Lung (tissue), 12 donors: ENCODE measurements around the gene NOS1AP. TPM values are rescaled to one million over a fixed set of nuclear protein-coding genes. Genes with fewer than 3 reads are reported as not detected.

Experiments used
- ATAC-seq: fragments of 200-7000 bp; cut with Tn5 transposase; one replicate; pipeline ENCODE4 v1.9.1; 2020; ENCODE audit warnings: moderate number of reproducible peaks; ENCODE audit not compliant: insufficient read depth, low FRiP score
- DNase-seq, 3 donors: peaks; one replicate each; pipeline ENCODE4 v3.0.0-alpha.2; 2013 to 2017
- H3K27ac ChIP-seq, 2 donors: one replicate each; pipeline ENCODE4 v1.5.1; 2013; ENCODE audit warnings: mild to moderate bottlenecking in 2 of 2, moderate library complexity in 2 of 2, control low read depth in 1 of 2, inconsistent platforms in 1 of 2, low read depth in 1 of 2, low read length in 1 of 2
- H3K27me3 ChIP-seq, 3 donors: one replicate each; pipeline ENCODE4 v1.5.1; 2013; ENCODE audit warnings: low read length in 2 of 3; ENCODE audit not compliant: control insufficient read depth in 3 of 3, insufficient read depth in 3 of 3
- H3K36me3 ChIP-seq, 4 donors: one replicate each; pipeline ENCODE4 v1.5.1; 2013; ENCODE audit warnings: low read length in 4 of 4, mild to moderate bottlenecking in 1 of 4, moderate library complexity in 1 of 4; ENCODE audit not compliant: control insufficient read depth in 4 of 4, insufficient read depth in 4 of 4
- H3K4me1 ChIP-seq, 5 donors: one replicate each; pipeline ENCODE4 v1.5.1; 2013; ENCODE audit warnings: low read length in 5 of 5, mild to moderate bottlenecking in 2 of 5, moderate library complexity in 1 of 5; ENCODE audit not compliant: control insufficient read depth in 5 of 5, insufficient read depth in 5 of 5
- H3K4me3 ChIP-seq: one replicate; pipeline ENCODE4 v1.5.1; 2013; ENCODE audit warnings: mild to moderate bottlenecking, control low read depth, moderate library complexity
- H3K9ac ChIP-seq, 2 donors: one replicate each; pipeline ENCODE4 v1.5.1; 2013; ENCODE audit warnings: low read length in 2 of 2, control low read depth in 1 of 2; ENCODE audit not compliant: insufficient read depth in 1 of 2
- H3K9me3 ChIP-seq, 4 donors: one replicate each; pipeline ENCODE4 v1.5.1; 2013; ENCODE audit warnings: low read length in 3 of 4, mild to moderate bottlenecking in 1 of 4, moderate library complexity in 1 of 4; ENCODE audit not compliant: control insufficient read depth in 4 of 4, insufficient read depth in 3 of 4
- CTCF ChIP-seq: IDR thresholded peaks from 2 replicates; pipeline ENCODE4 v1.5.1; 2012; ENCODE audit warnings: mild to moderate bottlenecking; ENCODE audit errors: control extremely low read depth, extremely low read depth
- WGBS, 2 donors: extraction: QIAGEN DNeasy Blood & Tissue Kit; methylation state at CpG; one replicate each; pipeline ENCODE4 v1.1.7; 2013; 5-methylcytosine and 5-hydroxymethylcytosine counted together
- polyA plus RNA-seq, 2 donors: library from polyadenylated mRNA; stranded (reverse); fragments of 200-250 nt; gene quantifications; one replicate each; pipeline ENCODE4 v1.2.1, GENCODE V29; 2013
- total RNA-seq, 2 donors: library from RNA; depleted of rRNA in 1 of 2; stranded (reverse); fragments of >200 nt in 1 of 2; gene quantifications; one replicate each; pipeline ENCODE4 v1.2.1, GENCODE V29; 2014 to 2021
- donor health status: control.
- donor health status: control.
- donor health status: Bipolar disorder and iron deficiency.
- donor health status: healthy.
- donor health status: DM: yes; HTN: yes; CAD: no.

NOS1AP gene
- total and polyA plus RNA-seq, 4 donors, result 0.57 to 5.0 (median 1.2) TPM

- 39 to 60% methylated on average over 11 of the region's 11 CpGs for WGBS, 2 donors
- DNase-seq (peak in 1 of 3 donors; percentile 8), ATAC-seq (no peak)
Measured at GRCh38 chr1:162389021-162389818, 319.7 kb downstream of the NOS1AP start.

GRCh38 chr1:162389971-162390370 is 320.5 kb downstream of the NOS1AP start:
- no peak overlapping the region for H3K9ac ChIP-seq
- no peaks in the 10 kb centered on the region for H3K36me3 ChIP-seq
- ATAC-seq (no peak), DNase-seq (peak in 1 of 3 donors; percentile 11)
- WGBS, 2 donors, result 76 to 79% methylated on average over 9 of the region's 9 CpGs
- TF ChIP-seq CTCF, result no peak
- H3K4me1 ChIP-seq, result peaks cover 0 to 3% (median 0%) of the 10 kb centered on the region in 5 donors
- no peak overlapping the region for H3K4me3 ChIP-seq
- H3K9me3 ChIP-seq, result no peaks in the 10 kb centered on the region
- H3K27ac ChIP-seq, result no peak overlapping the region
- no peaks in the 10 kb centered on the region for H3K27me3 ChIP-seq

More at GRCh38 chr1:162389021-162389818, 319.7 kb downstream of the NOS1AP start:
- Histone ChIP-seq H3K27ac (no peak overlapping the region), H3K4me3 (no peak overlapping the region), H3K9ac (no peak overlapping the region), H3K4me1 (peaks cover 0 to 3% (median 0%) of the 10 kb centered on the region in 5 donors), H3K27me3 (no peaks in the 10 kb centered on the region), H3K36me3 (no peaks in the 10 kb centered on the region), H3K9me3 (no peaks in the 10 kb centered on the region)
- no peak for TF ChIP-seq CTCF

GRCh38 chr1:162390396-162391185 is 321.1 kb downstream of the NOS1AP start:
- peaks cover 0 to 3% (median 0%) of the 10 kb centered on the region in 5 donors for H3K4me1 ChIP-seq
- H3K36me3 ChIP-seq, result no peaks in the 10 kb centered on the region
- no peak overlapping the region for H3K27ac ChIP-seq
- H3K27me3 ChIP-seq, result no peaks in the 10 kb centered on the region
- no peak overlapping the region for H3K4me3 ChIP-seq
- ATAC-seq, result no peak
- no peak overlapping the region for H3K9ac ChIP-seq
- no peak for TF ChIP-seq CTCF
- no peaks in the 10 kb centered on the region for H3K9me3 ChIP-seq
- WGBS, 2 donors, result 82% methylated on average over 15 of the region's 15 CpGs
- no peak for DNase-seq
